ENCODE data around the gene MACROD1.

The MACROD1 gene

DNA sequence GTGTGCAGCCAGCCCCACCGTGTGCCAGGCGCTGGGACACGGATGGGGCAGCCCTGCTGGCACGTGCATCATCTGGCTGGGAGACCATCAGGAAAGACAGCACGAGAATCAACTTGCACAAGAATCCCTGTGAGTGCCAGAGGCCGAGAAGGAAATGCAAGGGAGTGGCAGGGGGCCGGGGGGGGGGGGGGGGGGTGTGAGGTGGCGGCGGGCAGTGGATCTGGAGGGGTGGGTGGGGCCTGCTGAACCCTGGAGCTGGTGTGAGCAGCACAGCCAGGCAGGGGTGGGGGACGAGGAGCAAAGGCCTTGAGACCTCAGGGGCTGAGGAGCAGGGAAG lies 144.2 kb downstream of the MACROD1 start:
- Histone ChIP-seq H3K27ac (ENCODE audit: low read depth, low read length) (no peak overlapping the region), H3K27me3 (ENCODE audit: control insufficient read depth in 5 of 5, insufficient read depth in 4 of 5, low read length in 5 of 5) (no peaks in the 10 kb centered on the region), H3K9me3 (ENCODE audit: control insufficient read depth in 5 of 5, low read length in 5 of 5) (no peaks in the 10 kb centered on the region), H3K9ac (ENCODE audit: low read length in 5 of 5) (no peak overlapping the region), H3K4me1 (ENCODE audit: control insufficient read depth in 5 of 5, insufficient read depth in 5 of 5, low read length in 5 of 5) (no peaks in the 10 kb centered on the region), H3K4me3 (ENCODE audit: low read depth in 1 of 5, low read length in 5 of 5) (no peak overlapping the region), H3K36me3 (ENCODE audit: control insufficient read depth in 5 of 5, insufficient read depth in 5 of 5, low read length in 5 of 5) (no peaks in the 10 kb centered on the region)

GRCh38 chr11:64020976-64021756 lies 144.7 kb downstream of the MACROD1 start:
- no peak overlapping the region for H3K27ac ChIP-seq (ENCODE audit: low read depth, low read length)
- no peaks in the 10 kb centered on the region for H3K9me3 ChIP-seq (ENCODE audit: control insufficient read depth in 5 of 5, low read length in 5 of 5)

DNA sequence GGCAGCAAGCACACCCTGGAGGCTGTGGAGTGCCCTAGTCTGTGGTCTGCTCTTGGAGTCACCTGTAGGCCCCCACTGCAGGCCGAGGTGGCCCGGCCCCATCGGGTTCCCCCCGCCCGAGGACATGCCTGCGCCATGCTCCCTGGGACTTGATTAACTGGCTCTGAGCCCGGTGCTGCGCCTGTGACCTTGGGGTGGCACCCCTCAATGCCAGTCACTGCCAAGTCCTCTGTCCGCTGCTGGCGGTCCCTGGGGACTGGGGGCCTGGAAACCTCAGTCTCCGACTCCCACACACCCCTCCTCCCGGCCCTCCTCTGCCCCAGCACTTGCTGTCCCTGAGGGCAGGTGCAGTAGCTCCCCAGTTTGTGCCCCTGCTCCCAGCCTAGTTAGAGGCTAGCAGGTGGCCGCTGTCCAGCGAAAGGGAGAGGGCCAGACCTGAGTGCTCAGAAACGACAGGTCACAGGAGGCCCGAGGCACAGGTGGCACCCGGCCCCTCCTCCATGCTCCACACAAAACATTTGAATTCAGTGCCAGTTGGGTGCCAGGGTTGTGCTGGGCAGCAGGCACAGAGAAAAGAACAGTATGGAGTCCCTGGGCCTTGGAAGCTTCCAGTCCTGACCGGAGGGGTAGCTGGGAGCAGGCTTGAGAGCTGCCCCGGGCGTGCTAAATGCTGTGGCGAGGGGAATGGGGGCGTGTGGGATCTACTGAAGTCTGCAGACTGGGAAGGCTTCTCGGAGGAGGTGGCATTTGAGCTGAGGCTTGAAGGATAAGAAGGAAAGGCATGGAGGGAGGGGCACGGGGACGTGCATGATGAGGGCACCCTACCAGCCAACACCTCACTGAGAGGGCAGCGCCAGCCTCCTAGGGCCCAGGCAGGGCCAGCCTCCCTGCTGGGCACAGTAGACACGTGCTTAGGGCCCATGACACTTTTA lies 146.5 kb downstream of the MACROD1 start:
- H3K27ac ChIP-seq (ENCODE audit: low read depth, low read length) = no peak overlapping the region
- H3K4me3 ChIP-seq (ENCODE audit: low read depth in 1 of 5, low read length in 5 of 5) = no peak overlapping the region
- H3K27me3 ChIP-seq (ENCODE audit: control insufficient read depth in 5 of 5, insufficient read depth in 4 of 5, low read length in 5 of 5) = no peaks in the 10 kb centered on the region
- H3K9ac ChIP-seq (ENCODE audit: low read length in 5 of 5) = no peak overlapping the region
- H3K4me1 ChIP-seq (ENCODE audit: control insufficient read depth in 5 of 5, insufficient read depth in 5 of 5, low read length in 5 of 5) = no peaks in the 10 kb centered on the region
- H3K36me3 ChIP-seq (ENCODE audit: control insufficient read depth in 5 of 5, insufficient read depth in 5 of 5, low read length in 5 of 5) = no peaks in the 10 kb centered on the region
- no peaks in the 10 kb centered on the region for H3K9me3 ChIP-seq (ENCODE audit: control insufficient read depth in 5 of 5, low read length in 5 of 5)

More at GRCh38 chr11:64020976-64021756, 144.7 kb downstream of the MACROD1 start:
- no peaks in the 10 kb centered on the region for H3K36me3 ChIP-seq (ENCODE audit: control insufficient read depth in 5 of 5, insufficient read depth in 5 of 5, low read length in 5 of 5)
- no peak overlapping the region for H3K9ac ChIP-seq (ENCODE audit: low read length in 5 of 5)
- no peaks in the 10 kb centered on the region for H3K27me3 ChIP-seq (ENCODE audit: control insufficient read depth in 5 of 5, insufficient read depth in 4 of 5, low read length in 5 of 5)
- H3K4me3 ChIP-seq (ENCODE audit: low read depth in 1 of 5, low read length in 5 of 5) = no peak overlapping the region
- no peaks in the 10 kb centered on the region for H3K4me1 ChIP-seq (ENCODE audit: control insufficient read depth in 5 of 5, insufficient read depth in 5 of 5, low read length in 5 of 5)

- no peaks in the 10 kb centered on the region for H3K4me1 ChIP-seq (ENCODE audit: control insufficient read depth in 5 of 5, insufficient read depth in 5 of 5, low read length in 5 of 5)
Observed at GRCh38 chr11:64018310-64018709, 147.6 kb downstream of the MACROD1 start.

DNA sequence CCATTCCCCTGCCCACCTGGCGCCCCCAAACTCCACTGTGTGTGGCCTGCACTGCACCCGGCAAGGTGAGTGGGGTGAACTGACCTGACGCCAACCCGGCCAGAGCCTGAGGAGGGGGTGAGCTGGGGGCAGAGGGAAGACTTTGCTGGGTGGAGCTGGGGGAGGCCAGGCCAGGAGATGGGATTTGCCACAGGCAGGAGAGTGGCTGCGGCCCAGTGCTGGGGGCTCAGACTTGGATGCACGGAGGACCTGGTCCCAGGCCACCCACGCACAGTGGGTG lies 148.0 kb downstream of the MACROD1 start:
- H3K36me3 ChIP-seq (ENCODE audit: control insufficient read depth in 5 of 5, insufficient read depth in 5 of 5, low read length in 5 of 5) = no peaks in the 10 kb centered on the region
- H3K27ac ChIP-seq (ENCODE audit: low read depth, low read length) = no peak overlapping the region
- H3K27me3 ChIP-seq (ENCODE audit: control insufficient read depth in 5 of 5, insufficient read depth in 4 of 5, low read length in 5 of 5) = no peaks in the 10 kb centered on the region
- H3K9ac ChIP-seq (ENCODE audit: low read length in 5 of 5) = no peak overlapping the region
- H3K9me3 ChIP-seq (ENCODE audit: control insufficient read depth in 5 of 5, low read length in 5 of 5) = no peaks in the 10 kb centered on the region
- H3K4me1 ChIP-seq (ENCODE audit: control insufficient read depth in 5 of 5, insufficient read depth in 5 of 5, low read length in 5 of 5) = no peaks in the 10 kb centered on the region
- no peak overlapping the region for H3K4me3 ChIP-seq (ENCODE audit: low read depth in 1 of 5, low read length in 5 of 5)

More at GRCh38 chr11:64018310-64018709, 147.6 kb downstream of the MACROD1 start:
- no peak overlapping the region for H3K4me3 ChIP-seq (ENCODE audit: low read depth in 1 of 5, low read length in 5 of 5)
- no peak overlapping the region for H3K27ac ChIP-seq (ENCODE audit: low read depth, low read length)
- H3K27me3 ChIP-seq (ENCODE audit: control insufficient read depth in 5 of 5, insufficient read depth in 4 of 5, low read length in 5 of 5) = no peaks in the 10 kb centered on the region
- H3K9ac ChIP-seq (ENCODE audit: low read length in 5 of 5) = no peak overlapping the region
- H3K9me3 ChIP-seq (ENCODE audit: control insufficient read depth in 5 of 5, low read length in 5 of 5) = no peaks in the 10 kb centered on the region
- no peaks in the 10 kb centered on the region for H3K36me3 ChIP-seq (ENCODE audit: control insufficient read depth in 5 of 5, insufficient read depth in 5 of 5, low read length in 5 of 5)

DNA sequence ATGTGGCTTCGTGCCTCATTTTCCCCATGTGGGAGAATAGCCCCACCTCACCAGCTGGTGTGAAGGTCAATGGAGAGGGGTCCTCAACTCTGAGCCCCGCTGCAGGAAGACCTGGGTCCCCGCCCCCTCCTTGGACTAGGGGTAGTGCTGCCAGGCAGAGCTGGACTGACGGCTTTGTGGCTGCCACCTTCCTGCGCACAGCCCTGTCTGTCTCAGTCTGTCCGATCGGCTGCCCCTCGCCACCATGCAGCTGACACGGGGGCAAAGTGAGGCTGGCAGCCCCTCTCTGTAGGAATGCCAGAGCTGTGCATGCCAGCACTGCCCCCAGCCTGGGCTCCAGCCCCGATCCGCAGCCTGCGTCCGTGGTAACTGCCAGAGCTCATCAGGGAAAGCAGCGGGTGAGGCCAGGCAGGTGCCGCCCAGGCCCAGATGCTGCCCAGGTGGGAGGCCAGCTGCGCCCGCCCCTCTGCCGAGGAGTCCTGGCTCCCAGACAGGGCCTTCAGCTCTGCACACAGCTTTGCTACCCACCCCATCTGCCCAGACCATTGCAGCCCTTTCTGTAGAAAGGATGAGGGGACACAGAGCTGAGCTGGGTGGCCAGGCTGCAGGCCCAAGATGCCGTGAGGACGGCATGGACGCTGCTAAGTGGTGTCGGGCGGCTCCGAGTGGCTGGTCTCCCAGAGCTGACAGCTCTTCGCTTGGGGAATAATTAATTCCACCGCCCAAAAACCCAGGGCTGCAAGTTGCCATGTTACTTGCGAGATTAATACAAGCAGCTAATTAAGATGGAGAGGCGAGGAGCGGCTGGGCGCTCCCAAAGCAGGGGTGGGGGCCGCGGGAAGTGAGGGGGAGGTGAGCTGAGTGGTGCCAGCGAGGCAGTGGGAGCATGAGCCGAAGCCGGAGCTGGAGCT lies 149.7 kb downstream of the MACROD1 start:
- Histone ChIP-seq H3K36me3 (ENCODE audit: control insufficient read depth in 5 of 5, insufficient read depth in 5 of 5, low read length in 5 of 5) (no peaks in the 10 kb centered on the region), H3K9me3 (ENCODE audit: control insufficient read depth in 5 of 5, low read length in 5 of 5) (no peaks in the 10 kb centered on the region), H3K9ac (ENCODE audit: low read length in 5 of 5) (no peak overlapping the region), H3K4me1 (ENCODE audit: control insufficient read depth in 5 of 5, insufficient read depth in 5 of 5, low read length in 5 of 5) (no peaks in the 10 kb centered on the region), H3K4me3 (ENCODE audit: low read depth in 1 of 5, low read length in 5 of 5) (no peak overlapping the region), H3K27ac (ENCODE audit: low read depth, low read length) (no peak overlapping the region), H3K27me3 (ENCODE audit: control insufficient read depth in 5 of 5, insufficient read depth in 4 of 5, low read length in 5 of 5) (no peaks in the 10 kb centered on the region)

- no peaks in the 10 kb centered on the region for H3K4me1 ChIP-seq (ENCODE audit: control insufficient read depth in 5 of 5, insufficient read depth in 5 of 5, low read length in 5 of 5)
- no peaks in the 10 kb centered on the region for H3K27me3 ChIP-seq (ENCODE audit: control insufficient read depth in 5 of 5, insufficient read depth in 4 of 5, low read length in 5 of 5)
- H3K27ac ChIP-seq (ENCODE audit: low read depth, low read length) = no peak overlapping the region
- H3K4me3 ChIP-seq (ENCODE audit: low read depth in 1 of 5, low read length in 5 of 5) = no peak overlapping the region
- H3K36me3 ChIP-seq (ENCODE audit: control insufficient read depth in 5 of 5, insufficient read depth in 5 of 5, low read length in 5 of 5) = no peaks in the 10 kb centered on the region
- H3K9ac ChIP-seq (ENCODE audit: low read length in 5 of 5) = no peak overlapping the region
- no peaks in the 10 kb centered on the region for H3K9me3 ChIP-seq (ENCODE audit: control insufficient read depth in 5 of 5, low read length in 5 of 5)
Observed at GRCh38 chr11:64015510-64015909, 150.4 kb downstream of the MACROD1 start.

- Histone ChIP-seq H3K9me3 (ENCODE audit: control insufficient read depth in 5 of 5, low read length in 5 of 5) (no peaks in the 10 kb centered on the region), H3K4me3 (ENCODE audit: low read depth in 1 of 5, low read length in 5 of 5) (no peak overlapping the region), H3K27ac (ENCODE audit: low read depth, low read length) (no peak overlapping the region), H3K27me3 (ENCODE audit: control insufficient read depth in 5 of 5, insufficient read depth in 4 of 5, low read length in 5 of 5) (no peaks in the 10 kb centered on the region), H3K4me1 (ENCODE audit: control insufficient read depth in 5 of 5, insufficient read depth in 5 of 5, low read length in 5 of 5) (no peaks in the 10 kb centered on the region), H3K36me3 (ENCODE audit: control insufficient read depth in 5 of 5, insufficient read depth in 5 of 5, low read length in 5 of 5) (no peaks in the 10 kb centered on the region), H3K9ac (ENCODE audit: low read length in 5 of 5) (no peak overlapping the region)
Observed at GRCh38 chr11:64014356-64014755, 151.6 kb downstream of the MACROD1 start.

DNA sequence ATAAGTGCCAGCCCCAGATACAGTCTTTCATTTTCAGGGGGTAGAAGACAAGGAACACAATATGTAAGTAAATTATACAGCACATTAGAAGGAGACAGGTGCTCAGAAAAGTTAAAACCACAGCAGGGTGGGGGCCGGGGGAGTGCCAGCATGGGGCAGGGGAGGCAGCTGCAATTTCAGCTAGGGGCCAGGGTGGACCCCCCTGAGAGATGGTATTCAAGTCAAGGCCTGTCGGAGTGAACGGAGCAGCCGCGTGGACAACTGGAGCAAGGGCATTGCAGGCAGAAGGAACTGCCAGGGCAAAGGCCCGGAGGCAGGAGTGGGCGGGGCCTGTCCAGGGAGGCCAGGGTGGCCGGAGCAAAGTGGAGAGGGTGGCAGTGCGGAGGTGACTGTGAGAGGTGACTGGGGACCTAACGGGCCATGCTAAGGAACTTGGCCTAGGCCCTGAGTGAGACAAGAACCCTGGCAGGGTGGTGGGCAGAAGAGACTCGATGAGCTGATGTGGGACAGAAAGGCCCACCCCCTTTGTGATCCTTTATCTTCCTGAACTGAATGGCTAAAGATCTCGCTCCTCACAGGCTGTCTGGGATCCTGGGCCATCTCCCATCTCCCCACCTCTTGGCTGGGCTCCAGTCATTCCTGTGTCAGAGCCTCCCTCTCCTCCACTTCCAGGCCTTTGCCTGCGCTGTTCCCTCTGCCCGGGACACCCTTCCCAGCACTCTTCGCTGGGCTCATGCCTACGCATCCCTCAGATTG lies 152.6 kb downstream of the MACROD1 start:
- H3K9ac ChIP-seq (ENCODE audit: low read length in 5 of 5) = no peak overlapping the region
- no peak overlapping the region for H3K27ac ChIP-seq (ENCODE audit: low read depth, low read length)
- H3K4me1 ChIP-seq (ENCODE audit: control insufficient read depth in 5 of 5, insufficient read depth in 5 of 5, low read length in 5 of 5) = peaks cover 0 to 2% (median 1%) of the 10 kb centered on the region in 5 donors
- no peaks in the 10 kb centered on the region for H3K9me3 ChIP-seq (ENCODE audit: control insufficient read depth in 5 of 5, low read length in 5 of 5)
- H3K4me3 ChIP-seq (ENCODE audit: low read depth in 1 of 5, low read length in 5 of 5) = no peak overlapping the region
- no peaks in the 10 kb centered on the region for H3K27me3 ChIP-seq (ENCODE audit: control insufficient read depth in 5 of 5, insufficient read depth in 4 of 5, low read length in 5 of 5)
- H3K36me3 ChIP-seq (ENCODE audit: control insufficient read depth in 5 of 5, insufficient read depth in 5 of 5, low read length in 5 of 5) = no peaks in the 10 kb centered on the region

All from subcutaneous abdominal adipose tissue (tissue), 5 donors.